Measurements from ENCODE around the gene GNAL. TPM values are rescaled to one million over a fixed set of nuclear protein-coding genes. Genes with fewer than 3 reads are reported as not detected.

The GNAL gene
- total RNA-seq, 1 donor from 2014 or later: 12.0 TPM

GRCh38 chr18:11792632-11793031 lies 103.6 kb downstream of the GNAL start:
- no peak for TF ChIP-seq CTCF (IDR thresholded peaks at IDR 0.05; ENCODE audit: unreplicated experiment)
- Mint-ChIP-seq H3K9me3 (peaks cover 3% of the 10 kb centered on the region), H3K27me3 (ENCODE audit: low read depth) (no peaks in the 10 kb centered on the region), H3K27ac (no peak overlapping the region), H3K36me3 (no peaks in the 10 kb centered on the region), H3K4me1 (peaks cover 19% of the 10 kb centered on the region), H3K4me3 (no peak overlapping the region)
- DNase-seq (ENCODE audit: low spot score in 2 of 2, unreplicated experiment in 2 of 2): no peak

GRCh38 chr18:11794195-11794594 lies 105.1 kb downstream of the GNAL start:
- no peaks in the 10 kb centered on the region for H3K27me3 Mint-ChIP-seq (ENCODE audit: low read depth)

GRCh38 chr18:11795916-11796315 lies 106.9 kb downstream of the GNAL start:
- Mint-ChIP-seq H3K4me3 (no peak overlapping the region), H3K27me3 (ENCODE audit: low read depth) (no peaks in the 10 kb centered on the region), H3K36me3 (no peaks in the 10 kb centered on the region), H3K4me1 (peaks cover 30% of the 10 kb centered on the region), H3K27ac (peak overlapping the region; percentile 59), H3K9me3 (peaks cover 3% of the 10 kb centered on the region)
- no peak for DNase-seq (ENCODE audit: low spot score in 2 of 2, unreplicated experiment in 2 of 2)
- no peak for TF ChIP-seq CTCF (IDR thresholded peaks at IDR 0.05; ENCODE audit: unreplicated experiment)

More at GRCh38 chr18:11794195-11794594, 105.1 kb downstream of the GNAL start:
- Mint-ChIP-seq H3K27ac (no peak overlapping the region), H3K4me3 (no peak overlapping the region), H3K4me1 (peaks cover 26% of the 10 kb centered on the region), H3K9me3 (peaks cover 3% of the 10 kb centered on the region), H3K36me3 (no peaks in the 10 kb centered on the region)
- no peak for TF ChIP-seq CTCF (IDR thresholded peaks at IDR 0.05; ENCODE audit: unreplicated experiment)
- DNase-seq (ENCODE audit: low spot score in 2 of 2, unreplicated experiment in 2 of 2): no peak

GRCh38 chr18:11798271-11798670 lies 109.2 kb downstream of the GNAL start:
- TF ChIP-seq CTCF (IDR thresholded peaks at IDR 0.05; ENCODE audit: unreplicated experiment): no peak
- H3K4me1 Mint-ChIP-seq: peaks cover 32% of the 10 kb centered on the region
- H3K27ac Mint-ChIP-seq: peak overlapping the region; percentile 81
- H3K27me3 Mint-ChIP-seq (ENCODE audit: low read depth): no peaks in the 10 kb centered on the region
- H3K36me3 Mint-ChIP-seq: no peaks in the 10 kb centered on the region
- peaks cover 3% of the 10 kb centered on the region for H3K9me3 Mint-ChIP-seq
- no peak for DNase-seq (ENCODE audit: low spot score in 2 of 2, unreplicated experiment in 2 of 2)
- H3K4me3 Mint-ChIP-seq: no peak overlapping the region

GRCh38 chr18:11799066-11799465 lies 110.0 kb downstream of the GNAL start:
- no peak for DNase-seq (ENCODE audit: low spot score in 2 of 2, unreplicated experiment in 2 of 2)
- no peak for TF ChIP-seq CTCF (IDR thresholded peaks at IDR 0.05; ENCODE audit: unreplicated experiment)
- H3K4me3 Mint-ChIP-seq: no peak overlapping the region
- no peaks in the 10 kb centered on the region for H3K27me3 Mint-ChIP-seq (ENCODE audit: low read depth)
- H3K27ac Mint-ChIP-seq: peak overlapping the region; percentile 81
- H3K36me3 Mint-ChIP-seq: no peaks in the 10 kb centered on the region
- H3K9me3 Mint-ChIP-seq: peaks cover 3% of the 10 kb centered on the region
- H3K4me1 Mint-ChIP-seq: peaks cover 32% of the 10 kb centered on the region

Measured in mesothelial cell of epicardium (in vitro differentiated cells).